ENCODE measurements around the gene BORCS5.

GRCh38 chr12:12366701-12367481 lies 10.0 kb downstream of the BORCS5 start:
- TF ChIP-seq POLR2A (IDR thresholded peaks at IDR 0.05): no peak
- no peak for TF ChIP-seq CTCF (IDR thresholded peaks at IDR 0.05)
